Keratinocyte (primary cell): Measurements from ENCODE around the gene ARL4C. TPM values are rescaled to one million over a fixed set of nuclear protein-coding genes. Genes with fewer than 3 reads are reported as not detected.

ENCODE experiments used
- DNase-seq: peaks from one replicate; pipeline ENCODE4 v3.0.0-alpha.2; 2011; ENCODE audit warnings: low read depth, missing footprints, low spot score
- FAIRE-seq: peaks from 2 replicates; lab custom pipeline; 2011; peaks lifted over from hg19 to GRCh38; lab: Jason Lieb, UNC
- H2AFZ ChIP-seq: 2 replicates; pipeline ENCODE4 v1.6.0; 2012; ENCODE audit warnings: low read length, control low read depth, inconsistent platforms; ENCODE audit not compliant: control insufficient read depth
- H3K27ac ChIP-seq: 2 replicates; pipeline ENCODE4 v1.5.1; 2011; ENCODE audit warnings: low read length; ENCODE audit not compliant: control insufficient read depth, insufficient read depth
- H3K27me3 ChIP-seq: 3 replicates; pipeline ENCODE4 v1.6.0; 2011; ENCODE audit warnings: low read length; ENCODE audit not compliant: control insufficient read depth, insufficient read depth; ENCODE audit errors: extremely low read depth
- H3K36me3 ChIP-seq, 2 experiments: 2 replicates in 1 of 2; 3 replicates in 1 of 2; pipeline ENCODE4 v1.5.1; 2011; ENCODE audit warnings: low read length in 2 of 2, mild to moderate bottlenecking in 1 of 2; ENCODE audit not compliant: control insufficient read depth in 2 of 2, insufficient read depth in 2 of 2; ENCODE audit errors: extremely low read depth in 1 of 2
- H3K4me1 ChIP-seq: 3 replicates; pipeline ENCODE4 v1.5.1; 2011; ENCODE audit warnings: low read length; ENCODE audit not compliant: control insufficient read depth, insufficient read depth; ENCODE audit errors: extremely low read depth
- H3K4me2 ChIP-seq: 3 replicates; pipeline ENCODE4 v1.6.0; 2011; ENCODE audit warnings: low read depth, low read length; ENCODE audit not compliant: control insufficient read depth, insufficient read depth; ENCODE audit errors: extremely low read depth
- H3K4me3 ChIP-seq, 3 experiments: fragments of 200-600 bp in 1 of 3; sonication (generic) in 1 of 3; 2 replicates in 2 of 3; 3 replicates in 1 of 3; pipeline ENCODE4 v1.5.1; 2011 to 2016; ENCODE audit warnings: low read length in 3 of 3, mild to moderate bottlenecking in 3 of 3, control low read depth in 2 of 3, inconsistent platforms in 1 of 3, low read depth in 1 of 3, mixed read lengths in 1 of 3, mixed run types in 1 of 3, moderate library complexity in 1 of 3; ENCODE audit not compliant: control insufficient read depth in 2 of 3, insufficient read depth in 2 of 3; ENCODE audit errors: extremely low read depth in 1 of 3
- H3K79me2 ChIP-seq: 2 replicates; pipeline ENCODE4 v1.6.0; 2012; ENCODE audit warnings: low read length; ENCODE audit not compliant: control insufficient read depth, insufficient read depth
- H3K9ac ChIP-seq: 3 replicates; pipeline ENCODE4 v1.6.0; 2011; ENCODE audit warnings: low read length; ENCODE audit not compliant: control insufficient read depth, insufficient read depth; ENCODE audit errors: extremely low read depth
- H3K9me1 ChIP-seq: 3 replicates; pipeline ENCODE4 v1.6.0; 2011; ENCODE audit warnings: low read length; ENCODE audit not compliant: control insufficient read depth, insufficient read depth; ENCODE audit errors: extremely low read depth
- H3K9me3 ChIP-seq: 2 replicates; pipeline ENCODE4 v1.5.1; 2012; ENCODE audit warnings: low read depth, low read length; ENCODE audit not compliant: control insufficient read depth
- H4K20me1 ChIP-seq: 3 replicates; pipeline ENCODE4 v1.6.0; 2011; ENCODE audit warnings: low read length; ENCODE audit not compliant: control insufficient read depth, insufficient read depth; ENCODE audit errors: extremely low read depth
- CTCF ChIP-seq, 3 experiments: IDR thresholded peaks in 1 of 3; conservative IDR thresholded peaks in 1 of 3; optimal IDR thresholded peaks in 1 of 3; 2 replicates in 2 of 3; 3 replicates in 1 of 3; pipeline versions ENCODE3 to v1.5.1; 2011; ENCODE audit warnings: low read length in 3 of 3, mild to moderate bottlenecking in 3 of 3, moderate library complexity in 2 of 3, control low read depth in 1 of 3, inconsistent platforms in 1 of 3; ENCODE audit not compliant: insufficient read depth in 2 of 3; ENCODE audit errors: extremely low read depth in 1 of 3
- EZH2 ChIP-seq: IDR thresholded peaks from one replicate; pipeline ENCODE4 v1.6.1; 2012; ENCODE audit warnings: inconsistent platforms, mild to moderate bottlenecking, low read length, moderate library complexity
- dilution Hi-C: fragments of 300-500 bp; cut with MboI; formaldehyde crosslinking; loops from one replicate; pipeline ENCODE4 v1.7.0; 2020; ENCODE audit warnings: low sequenced_read_pairs; ENCODE audit not compliant: extremely low pct_ligation_motif_present
- polyA plus RNA-seq, 5 experiments: library from polyadenylated mRNA; depleted of rRNA in 3 of 5; stranded (reverse) in 3 of 5; stranded (forward) in 1 of 5; unstranded in 1 of 5; fragments of >200 nt; gene quantifications; 1 replicate in 1 of 5; 2 replicates in 3 of 5; 3 replicates in 1 of 5; pipeline versions ENCODE4 v1.2.1 to v1.2.3, GENCODE V29; 2011 to 2012; ENCODE audit warnings: missing spikeins in 2 of 5, low read depth in 1 of 5, low replicate concordance in 1 of 5

ARL4C gene
- polyA plus RNA-seq, 1 donor (not counting 4 experiments of a cell fraction or from before 2014, with no cell fraction given): 79.5 TPM

- H2AFZ ChIP-seq: no peak overlapping the region
- no peaks in the 10 kb centered on the region for H4K20me1 ChIP-seq
- no peak overlapping the region for H3K4me2 ChIP-seq
- H3K79me2 ChIP-seq: no peaks in the 10 kb centered on the region
- peaks cover 3% of the 10 kb centered on the region for H3K27me3 ChIP-seq
- no peaks in the 10 kb centered on the region for H3K36me3 ChIP-seq
- no peak for FAIRE-seq
- H3K27ac ChIP-seq: no peak overlapping the region
- H3K9me1 ChIP-seq: no peaks in the 10 kb centered on the region
- TF ChIP-seq CTCF (optimal IDR thresholded peaks at IDR 0.05 in 1 of 3, IDR thresholded peaks at IDR 0.05 in 1 of 3, conservative IDR thresholded peaks at IDR 0.05 in 1 of 3; ENCODE audit: extremely low read depth in 1 of 3, insufficient read depth in 2 of 3, low read length in 3 of 3) (no peak), EZH2 (no peak)
- dilution Hi-C loops: no loop called here
- no peaks in the 10 kb centered on the region for H3K9me3 ChIP-seq
- H3K4me1 ChIP-seq: peaks cover 2% of the 10 kb centered on the region
- DNase-seq: no peak
- H3K9ac ChIP-seq: no peak overlapping the region
- H3K4me3 ChIP-seq: no peak overlapping the region
These were observed 31.7 kb upstream of the ARL4C start for GRCh38 chr2:234528410-234529148.

GRCh38 chr2:234526711-234527110 lies 29.8 kb upstream of the ARL4C start:
- H4K20me1 ChIP-seq: no peaks in the 10 kb centered on the region
- H3K4me2 ChIP-seq: no peak overlapping the region
- FAIRE-seq (no peak), DNase-seq (no peak)
- TF ChIP-seq EZH2 (no peak), CTCF (optimal IDR thresholded peaks at IDR 0.05 in 1 of 3, IDR thresholded peaks at IDR 0.05 in 1 of 3, conservative IDR thresholded peaks at IDR 0.05 in 1 of 3; ENCODE audit: extremely low read depth in 1 of 3, insufficient read depth in 2 of 3, low read length in 3 of 3) (no peak)
- dilution Hi-C loops: no loop called here
- no peak overlapping the region for H3K4me3 ChIP-seq
- no peaks in the 10 kb centered on the region for H3K36me3 ChIP-seq
- H2AFZ ChIP-seq: no peak overlapping the region
- no peak overlapping the region for H3K27ac ChIP-seq
- no peaks in the 10 kb centered on the region for H3K79me2 ChIP-seq
- H3K9me1 ChIP-seq: no peaks in the 10 kb centered on the region
- H3K4me1 ChIP-seq: no peaks in the 10 kb centered on the region
- peaks cover 3% of the 10 kb centered on the region for H3K27me3 ChIP-seq
- no peaks in the 10 kb centered on the region for H3K9me3 ChIP-seq
- H3K9ac ChIP-seq: no peak overlapping the region
